Left ventricle myocardium inferior (tissue), 1 donor: Measurements from ENCODE around the gene PNKP. TPM values are rescaled to one million over a fixed set of nuclear protein-coding genes. Genes with fewer than 3 reads are reported as not detected.
A peak's percentile ranks its signal among the peaks of the same experiment; 100 is the strongest.

Experiments
- DNase-seq: peaks from one replicate; pipeline ENCODE4 v3.0.0-alpha.2; 2020
- H3K27ac ChIP-seq: fragments of 200-600 bp; replicated peaks from 2 replicates; pipeline ENCODE4 v1.8.0; 2021
- H3K27me3 ChIP-seq: fragments of 200-600 bp; 2 replicates; pipeline ENCODE4 v1.8.0; 2021; ENCODE audit warnings: low read depth
- H3K36me3 ChIP-seq: fragments of 200-600 bp; 2 replicates; pipeline ENCODE4 v1.8.0; 2021
- H3K4me1 ChIP-seq: fragments of 200-600 bp; 2 replicates; pipeline ENCODE4 v1.8.0; 2021
- H3K4me3 ChIP-seq: fragments of 200-600 bp; 2 replicates; pipeline ENCODE4 v1.8.0; 2021; ENCODE audit warnings: mild to moderate bottlenecking, moderate library complexity
- H3K9me3 ChIP-seq: fragments of 200-600 bp; replicated peaks from 2 replicates; pipeline ENCODE4 v1.8.0; 2021
- CTCF ChIP-seq: fragments of 200-600 bp; IDR thresholded peaks from 2 replicates; pipeline ENCODE4 v1.8.0; 2021; ENCODE audit warnings: antibody characterized with exemption, mild to moderate bottlenecking, borderline replicate concordance
- intact Hi-C: fragments of 100-400 bp; cut with micrococcal nuclease; formaldehyde crosslinking; loops from one replicate; pipeline ENCODE4 v1.11.0; 2022
- total RNA-seq: library from RNA; stranded (reverse); fragmentation: NEBNext Ultra II Directional; extraction: Animal tissue kit (Norgen Biotek cat#: 25700); gene quantifications from one replicate; pipeline ENCODE4 v1.2.1, GENCODE V29; 2021
- donor health status: DM: no; HTN: yes; CAD: no; lungs with severe emphysema.

The PNKP gene
- total RNA-seq, 1 donor from 2014 or later: 45.1 TPM

GRCh38 chr19:49853852-49854377, 13.5 kb downstream of the PNKP start:
- Histone ChIP-seq H3K27ac (no peak overlapping the region), H3K9me3 (peaks cover 5% of the 10 kb centered on the region), H3K36me3 (peaks cover 45% of the 10 kb centered on the region), H3K4me1 (peaks cover 45% of the 10 kb centered on the region), H3K4me3 (no peak overlapping the region), H3K27me3 (no peaks in the 10 kb centered on the region)
- no peak for DNase-seq
- no peak for TF ChIP-seq CTCF
- intact Hi-C loops: no loop called here

- peaks cover 45% of the 10 kb centered on the region for H3K4me1 ChIP-seq
- no peak overlapping the region for H3K27ac ChIP-seq
- intact Hi-C loops: no loop called here
- DNase-seq: no peak
- H3K4me3 ChIP-seq: peak overlapping the region; percentile 85
- peaks cover 32% of the 10 kb centered on the region for H3K36me3 ChIP-seq
- no peaks in the 10 kb centered on the region for H3K27me3 ChIP-seq
- no peak for TF ChIP-seq CTCF
- H3K9me3 ChIP-seq: peaks cover 5% of the 10 kb centered on the region
Observed at GRCh38 chr19:49852631-49853126, 14.7 kb downstream of the PNKP start.

- Histone ChIP-seq H3K4me3 (peak overlapping the region; percentile 85), H3K9me3 (peaks cover 5% of the 10 kb centered on the region), H3K27ac (peak overlapping the region; percentile 99), H3K4me1 (peaks cover 45% of the 10 kb centered on the region), H3K27me3 (no peaks in the 10 kb centered on the region), H3K36me3 (peaks cover 22% of the 10 kb centered on the region)
- intact Hi-C loops: no loop called here
- no peak for DNase-seq
- TF ChIP-seq CTCF: no peak
Observed at GRCh38 chr19:49851456-49852259, 15.7 kb downstream of the PNKP start.

- Histone ChIP-seq H3K27me3 (no peaks in the 10 kb centered on the region), H3K4me3 (peak within 1 kb of the TSS; percentile 85), H3K4me1 (peaks cover 44% of the 10 kb centered on the region), H3K9me3 (peaks cover 5% of the 10 kb centered on the region), H3K36me3 (peaks cover 15% of the 10 kb centered on the region), H3K27ac (peak within 1 kb of the TSS; percentile 99)
- DNase-seq: peak; percentile 92
- TF ChIP-seq CTCF: no peak
- intact Hi-C loops: no loop called here
Observed at GRCh38 chr19:49850487-49851342, 16.7 kb downstream of the PNKP start, which contains the start of gene PTOV1. PTOV1 (plus strand) TSS chr19:49851159.

- peaks cover 5% of the 10 kb centered on the region for H3K9me3 ChIP-seq
- H3K27me3 ChIP-seq: no peaks in the 10 kb centered on the region
- TF ChIP-seq CTCF: no peak
- intact Hi-C loops: no loop called here
- peak overlapping the region; percentile 85 for H3K4me3 ChIP-seq
- peak overlapping the region; percentile 99 for H3K27ac ChIP-seq
- H3K36me3 ChIP-seq: peaks cover 10% of the 10 kb centered on the region
- H3K4me1 ChIP-seq: peaks cover 39% of the 10 kb centered on the region
- DNase-seq: no peak
Observed at GRCh38 chr19:49850221-49850486, 17.2 kb downstream of the PNKP start.
